WTC11 (cell line): ENCODE data around the gene ALOX12B. TPM values are rescaled to one million over a fixed set of nuclear protein-coding genes. Genes with fewer than 3 reads are reported as not detected.
"Not testable (repeated sequence)": the region's sequence is repeated elsewhere in the genome, so short reads cannot be mapped to it uniquely, and the experiment has no call there.

Experiments
- ATAC-seq: fragments of 200-7000 bp; cut with Tn5 transposase; 2 replicates; pipeline ENCODE4 v1.10.0; 2021; ENCODE audit warnings: mild to moderate bottlenecking, moderate library complexity
- CTCF ChIA-PET: fragments of 300-600 bp; sonication (Branson Sonifier 250); formaldehyde crosslinking; loops from one replicate; lab custom pipeline; 2021; ENCODE audit warnings: antibody characterized with exemption; lab: Charles Lee
- POLR2A ChIA-PET: fragments of 350-600 bp; sonication (Branson Sonifier 250); formaldehyde crosslinking; loops from one replicate; lab custom pipeline; 2021; ENCODE audit warnings: antibody characterized with exemption; lab: Charles Lee
- DNase-seq: peaks from one replicate; pipeline ENCODE4 v3.0.0; 2021; ENCODE audit warnings: low spot score
- H3K27ac Mint-ChIP-seq: 2 replicates; pipeline ENCODE4 v1.8.0; 2021; ENCODE audit warnings: mixed read lengths
- H3K27me3 Mint-ChIP-seq: 2 replicates; pipeline ENCODE4 v1.8.0; 2021; ENCODE audit warnings: low read depth, mild to moderate bottlenecking, moderate library complexity, mixed read lengths
- H3K36me3 Mint-ChIP-seq: 2 replicates; pipeline ENCODE4 v1.8.0; 2021; ENCODE audit warnings: mixed read lengths
- H3K4me1 Mint-ChIP-seq: 2 replicates; pipeline ENCODE4 v1.8.0; 2022; ENCODE audit warnings: mixed read lengths
- H3K4me3 Mint-ChIP-seq: 2 replicates; pipeline ENCODE4 v1.8.0; 2021; ENCODE audit warnings: mild to moderate bottlenecking, moderate library complexity, mixed read lengths
- H3K9me3 Mint-ChIP-seq: 2 replicates; pipeline ENCODE4 v1.8.0; 2021; ENCODE audit warnings: mixed read lengths
- CBFB ChIP-seq: sonication (generic); formaldehyde crosslinking; IDR thresholded peaks from 2 replicates; pipeline ENCODE4 v1.8.1; 2022; ENCODE audit warnings: mild to moderate bottlenecking, low read depth, missing genetic modification reagents
- CREM ChIP-seq: sonication (generic); formaldehyde crosslinking; IDR thresholded peaks from 2 replicates; pipeline ENCODE4 v1.8.1; 2022; ENCODE audit warnings: mild to moderate bottlenecking, missing genetic modification reagents, moderate library complexity
- EMX1 ChIP-seq: fragments of 250-450 bp; sonication (Bioruptor Pico); IDR thresholded peaks from 2 replicates; pipeline ENCODE4 v1.8.0; 2021; ENCODE audit warnings: mild to moderate bottlenecking
- FOXP1 ChIP-seq: sonication (generic); formaldehyde crosslinking; IDR thresholded peaks from 2 replicates; pipeline ENCODE4 v1.8.0; 2022; ENCODE audit warnings: missing genetic modification reagents, mild to moderate bottlenecking, moderate library complexity, borderline replicate concordance
- GABPB1 ChIP-seq: sonication (generic); formaldehyde crosslinking; IDR thresholded peaks from 2 replicates; pipeline ENCODE4 v1.8.1; 2023; ENCODE audit warnings: mild to moderate bottlenecking, missing genetic modification reagents
- GRHL2 ChIP-seq: fragments of 250-450 bp; sonication (Bioruptor Pico); IDR thresholded peaks from 2 replicates; pipeline ENCODE4 v1.8.0; 2022; ENCODE audit warnings: mild to moderate bottlenecking, moderate library complexity; ENCODE audit not compliant: insufficient replicate concordance, severe bottlenecking
- IRF2 ChIP-seq: sonication (generic); formaldehyde crosslinking; IDR thresholded peaks from 2 replicates; pipeline ENCODE4 v1.8.0; 2022; ENCODE audit warnings: low read depth, missing genetic modification reagents, borderline replicate concordance
- NFATC4 ChIP-seq: fragments of 250-450 bp; sonication (Bioruptor Pico); IDR thresholded peaks from 2 replicates; pipeline ENCODE4 v1.9.0; 2021; ENCODE audit warnings: mild to moderate bottlenecking
- SMAD3 ChIP-seq: sonication (generic); formaldehyde crosslinking; IDR thresholded peaks from 2 replicates; pipeline ENCODE4 v1.8.0; 2022; ENCODE audit warnings: missing genetic modification reagents, mild to moderate bottlenecking, borderline replicate concordance
- TP53 ChIP-seq: sonication (generic); formaldehyde crosslinking; IDR thresholded peaks from 2 replicates; pipeline ENCODE4 v1.8.1; 2023; ENCODE audit warnings: mild to moderate bottlenecking, missing genetic modification reagents
- ZBTB21 ChIP-seq: sonication (generic); formaldehyde crosslinking; IDR thresholded peaks from 2 replicates; pipeline ENCODE4 v1.8.1; 2023; ENCODE audit warnings: mild to moderate bottlenecking, missing genetic modification reagents, borderline replicate concordance
- ZNF317 ChIP-seq: sonication (generic); formaldehyde crosslinking; IDR thresholded peaks from 2 replicates; pipeline ENCODE4 v1.8.1; 2023; ENCODE audit warnings: low read depth, mild to moderate bottlenecking, moderate library complexity, missing genetic modification reagents, borderline replicate concordance
- ZNF416 ChIP-seq: fragments of 250-450 bp; sonication (Bioruptor Pico); IDR thresholded peaks from 2 replicates; pipeline ENCODE4 v1.9.0; 2021; ENCODE audit warnings: mild to moderate bottlenecking, inconsistent platforms
- total RNA-seq: library from RNA; stranded (reverse); gene quantifications from 3 replicates; pipeline ENCODE4 v1.2.3, GENCODE V29; 2021
- TF ChIP-seq, protein P1 (sequence below): sonication (generic); formaldehyde crosslinking; IDR thresholded peaks from 2 replicates; pipeline ENCODE4 v1.8.0; 2023; ENCODE audit warnings: missing genetic modification reagents, mild to moderate bottlenecking, borderline replicate concordance
- TF ChIP-seq, protein P2 (sequence below): sonication (generic); formaldehyde crosslinking; IDR thresholded peaks from 2 replicates; pipeline ENCODE4 v1.8.1; 2022; ENCODE audit warnings: mild to moderate bottlenecking, moderate library complexity, missing genetic modification reagents
- TF ChIP-seq, protein P3 (sequence below): sonication (generic); formaldehyde crosslinking; IDR thresholded peaks from 2 replicates; pipeline ENCODE4 v1.8.0; 2022; ENCODE audit warnings: mild to moderate bottlenecking, missing genetic modification reagents
- TF ChIP-seq, protein P4 (sequence below): sonication (generic); formaldehyde crosslinking; IDR thresholded peaks from 2 replicates; pipeline ENCODE4 v1.8.1; 2022; ENCODE audit warnings: mild to moderate bottlenecking, missing genetic modification reagents, moderate library complexity, borderline replicate concordance

ALOX12B gene
- total RNA-seq, 1 experiment from 2014 or later = 0.72 TPM

DNA sequence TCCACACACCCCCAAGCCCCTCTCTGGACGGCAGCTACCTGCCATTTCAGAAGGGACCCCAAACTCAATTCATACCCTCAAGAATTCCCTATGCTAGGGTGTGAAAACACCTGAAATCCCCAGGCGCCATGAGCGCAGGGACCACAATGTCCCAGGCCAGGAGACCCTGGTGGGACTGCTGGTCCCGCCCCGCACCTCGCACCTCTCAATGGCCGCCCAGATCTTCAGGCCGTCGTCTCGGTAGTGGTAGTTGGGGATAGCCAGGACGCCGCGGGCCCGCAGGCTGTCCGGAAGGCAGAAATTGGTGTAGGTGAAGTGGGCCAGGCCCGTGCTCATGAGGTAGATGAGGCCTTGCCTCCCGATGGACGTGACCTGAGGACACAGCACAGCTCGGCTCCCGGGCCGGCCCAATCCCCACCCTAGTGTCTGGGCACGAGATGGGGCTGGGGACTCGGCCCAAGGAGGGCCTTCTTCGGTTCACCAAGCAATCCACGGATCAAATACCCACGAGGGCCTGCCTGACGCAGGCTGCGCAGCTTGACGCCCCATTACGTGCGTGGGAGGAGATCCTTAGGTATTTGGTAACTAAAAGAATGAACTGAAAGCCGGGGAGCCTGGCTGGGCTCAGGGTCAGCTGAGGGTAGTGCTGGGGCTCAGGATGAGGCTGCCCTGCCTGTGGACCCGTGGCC lies 21.6 kb upstream of the ALOX12B start:
- H3K27ac Mint-ChIP-seq = no peak overlapping the region
- peaks cover 4% of the 10 kb centered on the region; the same call in 1 of the 2 replicates for H3K4me1 Mint-ChIP-seq
- H3K27me3 Mint-ChIP-seq = peaks cover 76% of the 10 kb centered on the region
- POLR2A ChIA-PET = no interaction called here
- no peaks in the 10 kb centered on the region for H3K9me3 Mint-ChIP-seq
- H3K4me3 Mint-ChIP-seq = peak overlapping the region; percentile 58
- DNase-seq = peak; percentile 33
- CTCF ChIA-PET = interaction anchor here (0.5 to 12.6 kb wide), 22 partner anchors 10 to 705 kb away, joined by 3 to 134 read pairs (median 4); partner anchors contain the start of genes ALOXE3, BORCS6, PER1 and TMEM107
- peak; percentile 11; the same call in 1 of the 2 replicates for ATAC-seq
- TF ChIP-seq, protein P1, sequence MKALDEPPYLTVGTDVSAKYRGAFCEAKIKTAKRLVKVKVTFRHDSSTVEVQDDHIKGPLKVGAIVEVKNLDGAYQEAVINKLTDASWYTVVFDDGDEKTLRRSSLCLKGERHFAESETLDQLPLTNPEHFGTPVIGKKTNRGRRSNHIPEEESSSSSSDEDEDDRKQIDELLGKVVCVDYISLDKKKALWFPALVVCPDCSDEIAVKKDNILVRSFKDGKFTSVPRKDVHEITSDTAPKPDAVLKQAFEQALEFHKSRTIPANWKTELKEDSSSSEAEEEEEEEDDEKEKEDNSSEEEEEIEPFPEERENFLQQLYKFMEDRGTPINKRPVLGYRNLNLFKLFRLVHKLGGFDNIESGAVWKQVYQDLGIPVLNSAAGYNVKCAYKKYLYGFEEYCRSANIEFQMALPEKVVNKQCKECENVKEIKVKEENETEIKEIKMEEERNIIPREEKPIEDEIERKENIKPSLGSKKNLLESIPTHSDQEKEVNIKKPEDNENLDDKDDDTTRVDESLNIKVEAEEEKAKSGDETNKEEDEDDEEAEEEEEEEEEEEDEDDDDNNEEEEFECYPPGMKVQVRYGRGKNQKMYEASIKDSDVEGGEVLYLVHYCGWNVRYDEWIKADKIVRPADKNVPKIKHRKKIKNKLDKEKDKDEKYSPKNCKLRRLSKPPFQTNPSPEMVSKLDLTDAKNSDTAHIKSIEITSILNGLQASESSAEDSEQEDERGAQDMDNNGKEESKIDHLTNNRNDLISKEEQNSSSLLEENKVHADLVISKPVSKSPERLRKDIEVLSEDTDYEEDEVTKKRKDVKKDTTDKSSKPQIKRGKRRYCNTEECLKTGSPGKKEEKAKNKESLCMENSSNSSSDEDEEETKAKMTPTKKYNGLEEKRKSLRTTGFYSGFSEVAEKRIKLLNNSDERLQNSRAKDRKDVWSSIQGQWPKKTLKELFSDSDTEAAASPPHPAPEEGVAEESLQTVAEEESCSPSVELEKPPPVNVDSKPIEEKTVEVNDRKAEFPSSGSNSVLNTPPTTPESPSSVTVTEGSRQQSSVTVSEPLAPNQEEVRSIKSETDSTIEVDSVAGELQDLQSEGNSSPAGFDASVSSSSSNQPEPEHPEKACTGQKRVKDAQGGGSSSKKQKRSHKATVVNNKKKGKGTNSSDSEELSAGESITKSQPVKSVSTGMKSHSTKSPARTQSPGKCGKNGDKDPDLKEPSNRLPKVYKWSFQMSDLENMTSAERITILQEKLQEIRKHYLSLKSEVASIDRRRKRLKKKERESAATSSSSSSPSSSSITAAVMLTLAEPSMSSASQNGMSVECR (CRISPR knock-in tag) = 0 out of 2 replicates have a peak, but pooled peaks have one; percentile 12
- TF ChIP-seq, protein P2, sequence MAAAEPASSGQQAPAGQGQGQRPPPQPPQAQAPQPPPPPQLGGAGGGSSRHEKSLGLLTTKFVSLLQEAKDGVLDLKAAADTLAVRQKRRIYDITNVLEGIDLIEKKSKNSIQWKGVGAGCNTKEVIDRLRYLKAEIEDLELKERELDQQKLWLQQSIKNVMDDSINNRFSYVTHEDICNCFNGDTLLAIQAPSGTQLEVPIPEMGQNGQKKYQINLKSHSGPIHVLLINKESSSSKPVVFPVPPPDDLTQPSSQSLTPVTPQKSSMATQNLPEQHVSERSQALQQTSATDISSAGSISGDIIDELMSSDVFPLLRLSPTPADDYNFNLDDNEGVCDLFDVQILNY = no peak
- H3K36me3 Mint-ChIP-seq = no peaks in the 10 kb centered on the region

DNA sequence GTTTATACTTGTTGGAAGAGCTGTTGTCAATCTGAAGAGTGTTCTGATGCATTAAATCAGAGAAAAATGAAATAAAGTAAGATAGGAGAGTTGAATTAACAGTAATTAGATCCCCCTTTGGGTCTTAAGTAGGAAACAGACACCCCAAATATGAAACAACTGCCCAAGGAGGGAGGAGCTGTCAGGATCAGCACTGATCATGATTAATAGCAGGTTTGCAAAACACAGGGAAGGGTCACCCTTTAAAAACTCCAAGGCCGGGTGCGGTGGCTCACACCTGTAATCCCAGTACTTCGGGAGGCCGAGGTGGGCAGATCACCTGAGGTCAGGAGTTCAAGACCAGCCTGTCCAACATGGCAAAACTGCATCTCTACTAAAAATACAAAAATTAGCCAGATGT lies 19.5 kb upstream of the ALOX12B start:
- H3K9me3 Mint-ChIP-seq, H3K4me1 Mint-ChIP-seq, POLR2A ChIA-PET, H3K27ac Mint-ChIP-seq, H3K36me3 Mint-ChIP-seq, DNase-seq, H3K4me3 Mint-ChIP-seq, ATAC-seq: not testable (repeated sequence)
- peaks cover 56% of the 10 kb centered on the region for H3K27me3 Mint-ChIP-seq
- CTCF ChIA-PET = interaction anchor here (1.4 to 12.6 kb wide), 3 partner anchors 13 to 45 kb away, joined by 5 to 134 read pairs (median 127); no protein-coding TSS in a partner anchor

DNA sequence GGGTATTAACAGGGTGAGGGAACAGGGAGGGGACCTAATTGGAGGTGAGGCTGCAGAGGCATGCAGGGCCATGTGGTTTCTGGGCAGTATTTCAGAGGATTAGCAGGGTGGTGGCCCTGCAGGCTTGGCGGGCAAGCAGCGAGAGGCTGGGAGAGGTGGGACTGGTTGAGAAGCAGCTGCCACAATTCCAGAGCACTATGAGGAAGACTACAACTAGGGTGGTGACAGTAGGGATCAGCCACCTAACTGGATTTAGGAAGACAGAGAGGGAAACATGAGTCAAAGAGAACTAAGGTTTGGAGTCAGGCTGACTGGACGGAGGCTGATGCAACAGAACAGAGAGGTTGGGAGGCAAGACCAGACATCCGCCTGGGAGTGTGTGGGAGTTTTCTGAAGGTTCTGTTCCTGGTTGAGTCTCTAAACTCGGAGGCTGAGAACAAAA lies 18.5 kb upstream of the ALOX12B start:
- H3K4me1 Mint-ChIP-seq = peaks cover 6% of the 10 kb centered on the region; the same call in 1 of the 2 replicates
- POLR2A ChIA-PET = no interaction called here
- no peak for DNase-seq
- no peaks in the 10 kb centered on the region for H3K36me3 Mint-ChIP-seq
- peaks cover 46% of the 10 kb centered on the region for H3K27me3 Mint-ChIP-seq
- H3K4me3 Mint-ChIP-seq = no peak overlapping the region
- H3K9me3 Mint-ChIP-seq = no peaks in the 10 kb centered on the region; the same call in 1 of the 2 replicates
- TF ChIP-seq CREM = no peak
- TF ChIP-seq GABPB1 (CRISPR knock-in tag) = peak; percentile 80
- peak overlapping the region; percentile 61; the same call in 1 of the 2 replicates for H3K27ac Mint-ChIP-seq
- no peak for ATAC-seq
- CTCF ChIA-PET = interaction anchor here (0.6 to 12.6 kb wide), 7 partner anchors 12 to 160 kb away, joined by 3 to 134 read pairs (median 6); partner anchors contain the start of genes ALOXE3 and PER1

DNA sequence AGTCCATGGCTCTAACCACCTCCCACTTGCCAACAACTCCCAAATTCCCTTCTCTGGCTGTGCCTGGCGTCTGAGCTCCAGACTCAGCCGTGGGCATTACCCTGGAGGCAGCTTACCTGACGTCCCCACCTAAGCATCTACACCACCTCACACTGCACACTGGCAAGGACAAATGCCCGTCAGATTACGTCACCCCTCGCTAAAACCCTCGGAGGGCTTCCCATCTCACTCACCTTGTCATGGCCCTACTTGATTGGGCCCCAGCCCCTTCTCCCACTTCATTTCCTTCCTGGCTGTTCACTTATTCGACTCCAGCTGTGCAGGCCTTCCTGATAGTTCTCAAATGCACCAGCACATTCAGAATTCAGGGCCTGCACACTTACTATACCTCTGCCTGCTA lies 17.4 kb upstream of the ALOX12B start:
- POLR2A ChIA-PET = no interaction called here
- no peak for TF ChIP-seq CBFB (CRISPR knock-in tag)
- no peak for TF ChIP-seq ZBTB21 (CRISPR knock-in tag)
- no peak for DNase-seq
- CTCF ChIA-PET = interaction anchor here (0.9 to 12.6 kb wide), 7 partner anchors 11 to 63 kb away, joined by 3 to 127 read pairs (median 6); partner anchors contain the start of gene ALOXE3
- ATAC-seq = no peak
- Mint-ChIP-seq H3K36me3 (no peaks in the 10 kb centered on the region), H3K27ac (no peak overlapping the region), H3K9me3 (no peaks in the 10 kb centered on the region; the same call in 1 of the 2 replicates), H3K27me3 (peaks cover 39% of the 10 kb centered on the region), H3K4me1 (peaks cover 6% of the 10 kb centered on the region; the same call in 1 of the 2 replicates), H3K4me3 (no peak overlapping the region)

DNA sequence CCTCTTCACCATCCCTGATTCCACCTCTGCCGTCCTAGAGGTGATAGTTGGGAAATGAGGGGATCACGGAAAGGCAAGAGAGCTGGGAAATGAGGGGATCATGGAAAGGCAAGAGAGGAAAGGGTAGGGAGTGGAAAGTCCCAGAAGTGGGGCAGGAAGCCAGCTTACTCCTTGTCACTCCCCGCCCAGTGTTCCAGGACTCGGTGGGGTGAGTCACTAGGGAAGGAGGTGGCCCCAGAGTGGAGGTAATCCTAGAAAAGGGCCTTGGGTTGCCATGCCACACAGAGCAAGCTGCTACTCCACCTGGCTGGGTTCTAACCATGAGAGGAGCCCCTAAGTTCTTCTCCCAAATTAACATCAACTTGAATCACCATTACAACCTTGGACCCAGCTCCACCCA lies 16.0 kb upstream of the ALOX12B start:
- H3K9me3 Mint-ChIP-seq = no peaks in the 10 kb centered on the region; the same call in 1 of the 2 replicates
- POLR2A ChIA-PET = interaction anchor here (0.9 kb wide), 1 partner anchor 41 kb away, joined by 3 read pairs; no protein-coding TSS in a partner anchor
- DNase-seq (no peak), ATAC-seq (no peak)
- no peaks in the 10 kb centered on the region for H3K36me3 Mint-ChIP-seq
- no peak overlapping the region for H3K27ac Mint-ChIP-seq
- TF ChIP-seq, protein P3, sequence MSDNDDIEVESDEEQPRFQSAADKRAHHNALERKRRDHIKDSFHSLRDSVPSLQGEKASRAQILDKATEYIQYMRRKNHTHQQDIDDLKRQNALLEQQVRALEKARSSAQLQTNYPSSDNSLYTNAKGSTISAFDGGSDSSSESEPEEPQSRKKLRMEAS (CRISPR knock-in tag) = no peak
- TF ChIP-seq ZNF317 (CRISPR knock-in tag) (no peak), IRF2 (no peak), FOXP1 (CRISPR knock-in tag) (no peak), ZNF416 (CRISPR knock-in tag) (no peak), NFATC4 (CRISPR knock-in tag) (no peak), SMAD3 (CRISPR knock-in tag) (no peak), GRHL2 (CRISPR knock-in tag) (no peak), EMX1 (no peak), TP53 (CRISPR knock-in tag) (no peak)
- TF ChIP-seq, protein P4, sequence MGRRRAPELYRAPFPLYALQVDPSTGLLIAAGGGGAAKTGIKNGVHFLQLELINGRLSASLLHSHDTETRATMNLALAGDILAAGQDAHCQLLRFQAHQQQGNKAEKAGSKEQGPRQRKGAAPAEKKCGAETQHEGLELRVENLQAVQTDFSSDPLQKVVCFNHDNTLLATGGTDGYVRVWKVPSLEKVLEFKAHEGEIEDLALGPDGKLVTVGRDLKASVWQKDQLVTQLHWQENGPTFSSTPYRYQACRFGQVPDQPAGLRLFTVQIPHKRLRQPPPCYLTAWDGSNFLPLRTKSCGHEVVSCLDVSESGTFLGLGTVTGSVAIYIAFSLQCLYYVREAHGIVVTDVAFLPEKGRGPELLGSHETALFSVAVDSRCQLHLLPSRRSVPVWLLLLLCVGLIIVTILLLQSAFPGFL = no peak
- CTCF ChIA-PET = interaction anchor here (0.6 to 12.6 kb wide), 6 partner anchors 10 to 113 kb away, joined by 3 to 127 read pairs (median 7); no protein-coding TSS in a partner anchor
- H3K27me3 Mint-ChIP-seq = peaks cover 27% of the 10 kb centered on the region
- H3K4me3 Mint-ChIP-seq = no peak overlapping the region
- H3K4me1 Mint-ChIP-seq = peaks cover 6% of the 10 kb centered on the region; the same call in 1 of the 2 replicates
